Sigmoid colon (tissue), 4 donors: ENCODE data around the gene SOX10.
A peak's percentile ranks its signal among the peaks of the same experiment; 100 is the strongest.

Source experiments
- CTCF ChIP-seq, 4 experiments: fragments of 450-650 bp in 3 of 4; fragments of 200-600 bp in 1 of 4; IDR thresholded peaks; one replicate each; pipeline ENCODE4 v1.5.1; 2016 to 2019; ENCODE audit warnings: antibody characterized with exemption in 4 of 4, mild to moderate bottlenecking in 3 of 4, moderate library complexity in 2 of 4
- EP300 ChIP-seq, 4 donors: sonication (generic); formaldehyde crosslinking; IDR thresholded peaks; one replicate each; pipeline ENCODE4 v1.6.1; 2017; ENCODE audit warnings: antibody characterized with exemption in 4 of 4
- POLR2A ChIP-seq, 2 donors: fragments of 450-650 bp; IDR thresholded peaks; one replicate each; pipeline ENCODE4 v1.6.1; 2016; ENCODE audit warnings: antibody characterized with exemption in 2 of 2, mild to moderate bottlenecking in 2 of 2, moderate library complexity in 2 of 2
- POLR2AphosphoS5 ChIP-seq, 4 donors: sonication (generic); formaldehyde crosslinking; IDR thresholded peaks; one replicate each; pipeline ENCODE4 v1.6.1; 2017; ENCODE audit warnings: antibody characterized with exemption in 4 of 4

GRCh38 chr22:38017272-38017920, 33.0 kb upstream of the SOX10 start:
- no peak for TF ChIP-seq CTCF (IDR thresholded peaks at IDR 0.05)
- TF ChIP-seq POLR2AphosphoS5 (IDR thresholded peaks at IDR 0.05) = peak in 3 of 4 donors; percentile 41 to 53 (median 42)
- TF ChIP-seq POLR2A (IDR thresholded peaks at IDR 0.05) = no peak
- no peak for TF ChIP-seq EP300 (IDR thresholded peaks at IDR 0.05)
